SJCRH30 (cell line): ENCODE data around the gene TBC1D22A. TPM values are rescaled to one million over a fixed set of nuclear protein-coding genes. Genes with fewer than 3 reads are reported as not detected.

Experiments used
- DNase-seq, 2 experiments: peaks; one replicate each; pipeline ENCODE4 v3.0.0-alpha.2; 2015 to 2020
- H3K27ac ChIP-seq: fragments of 250-450 bp; sonication (Bioruptor Pico); 2 replicates; pipeline ENCODE4 v1.5.1; 2020; ENCODE audit warnings: mild to moderate bottlenecking, moderate library complexity
- H3K27me3 ChIP-seq: fragments of 250-450 bp; sonication (Bioruptor Pico); 2 replicates; pipeline ENCODE4 v1.5.1; 2020; ENCODE audit warnings: mild to moderate bottlenecking, moderate library complexity
- H3K36me3 ChIP-seq: fragments of 250-450 bp; sonication (Bioruptor Pico); 2 replicates; pipeline ENCODE4 v1.5.1; 2020; ENCODE audit warnings: mild to moderate bottlenecking, moderate library complexity
- H3K4me1 ChIP-seq: fragments of 250-450 bp; sonication (Bioruptor Pico); 2 replicates; pipeline ENCODE4 v1.5.1; 2020; ENCODE audit warnings: mild to moderate bottlenecking, moderate library complexity
- H3K4me3 ChIP-seq: fragments of 250-450 bp; sonication (Bioruptor Pico); 2 replicates; pipeline ENCODE4 v1.5.1; 2020; ENCODE audit warnings: mild to moderate bottlenecking, moderate library complexity
- H3K9me3 ChIP-seq: fragments of 250-450 bp; sonication (Bioruptor Pico); replicated peaks from 2 replicates; pipeline ENCODE4 v1.5.1; 2020; ENCODE audit warnings: mild to moderate bottlenecking, moderate library complexity
- total RNA-seq: library from RNA; depleted of rRNA; stranded (reverse); fragments of >200 nt; shearing (Covaris generic); gene quantifications from 2 replicates; pipeline ENCODE4 v1.2.3, GENCODE V29; 2014

TBC1D22A gene
- total RNA-seq, 1 experiment from 2014 or later: 8.9 TPM

GRCh38 chr22:47102081-47102480 lies 339.6 kb downstream of the TBC1D22A start:
- Histone ChIP-seq H3K9me3 (no peaks in the 10 kb centered on the region), H3K27me3 (no peaks in the 10 kb centered on the region), H3K36me3 (no peaks in the 10 kb centered on the region), H3K4me1 (no peaks in the 10 kb centered on the region), H3K4me3 (no peak overlapping the region), H3K27ac (no peak overlapping the region)
- no peak for DNase-seq

- Histone ChIP-seq H3K27ac (no peak overlapping the region), H3K4me1 (no peaks in the 10 kb centered on the region), H3K9me3 (no peaks in the 10 kb centered on the region), H3K36me3 (no peaks in the 10 kb centered on the region), H3K4me3 (no peak overlapping the region), H3K27me3 (no peaks in the 10 kb centered on the region)
- DNase-seq: no peak
Observed at GRCh38 chr22:47102648-47103047, 340.2 kb downstream of the TBC1D22A start.

- Histone ChIP-seq H3K36me3 (no peaks in the 10 kb centered on the region), H3K4me1 (no peaks in the 10 kb centered on the region), H3K27ac (no peak overlapping the region), H3K9me3 (no peaks in the 10 kb centered on the region), H3K4me3 (no peak overlapping the region), H3K27me3 (no peaks in the 10 kb centered on the region)
- no peak for DNase-seq
Observed at GRCh38 chr22:47105085-47105484, 342.6 kb downstream of the TBC1D22A start.

- H3K27ac ChIP-seq: no peak overlapping the region
- no peak overlapping the region for H3K4me3 ChIP-seq
- H3K36me3 ChIP-seq: no peaks in the 10 kb centered on the region
- H3K27me3 ChIP-seq: no peaks in the 10 kb centered on the region
- H3K9me3 ChIP-seq: no peaks in the 10 kb centered on the region
- no peaks in the 10 kb centered on the region for H3K4me1 ChIP-seq
- no peak for DNase-seq
Observed at GRCh38 chr22:47106806-47107205, 344.4 kb downstream of the TBC1D22A start.

GRCh38 chr22:47107431-47107830 lies 345.0 kb downstream of the TBC1D22A start:
- no peak for DNase-seq
- H3K27ac ChIP-seq: no peak overlapping the region
- H3K27me3 ChIP-seq: no peaks in the 10 kb centered on the region
- no peak overlapping the region for H3K4me3 ChIP-seq
- no peaks in the 10 kb centered on the region for H3K4me1 ChIP-seq
- H3K36me3 ChIP-seq: no peaks in the 10 kb centered on the region
- H3K9me3 ChIP-seq: no peaks in the 10 kb centered on the region

- Histone ChIP-seq H3K4me1 (no peaks in the 10 kb centered on the region), H3K9me3 (no peaks in the 10 kb centered on the region), H3K4me3 (no peak overlapping the region), H3K36me3 (no peaks in the 10 kb centered on the region), H3K27ac (no peak overlapping the region), H3K27me3 (no peaks in the 10 kb centered on the region)
- no peak for DNase-seq
Observed at GRCh38 chr22:47110817-47111443, 348.5 kb downstream of the TBC1D22A start.

- Histone ChIP-seq H3K9me3 (no peaks in the 10 kb centered on the region), H3K27ac (no peak overlapping the region), H3K36me3 (no peaks in the 10 kb centered on the region), H3K4me1 (no peaks in the 10 kb centered on the region), H3K4me3 (no peak overlapping the region), H3K27me3 (no peaks in the 10 kb centered on the region)
- DNase-seq: no peak
Observed at GRCh38 chr22:47111626-47112581, 349.5 kb downstream of the TBC1D22A start.

- Histone ChIP-seq H3K27ac (no peak overlapping the region), H3K4me3 (no peak overlapping the region), H3K27me3 (no peaks in the 10 kb centered on the region), H3K9me3 (no peaks in the 10 kb centered on the region), H3K4me1 (no peaks in the 10 kb centered on the region), H3K36me3 (no peaks in the 10 kb centered on the region)
- DNase-seq: no peak
Observed at GRCh38 chr22:47112582-47112965, 350.1 kb downstream of the TBC1D22A start.

- no peak for DNase-seq
- no peaks in the 10 kb centered on the region for H3K36me3 ChIP-seq
- no peaks in the 10 kb centered on the region for H3K9me3 ChIP-seq
- H3K4me3 ChIP-seq: no peak overlapping the region
- H3K4me1 ChIP-seq: no peaks in the 10 kb centered on the region
- H3K27ac ChIP-seq: no peak overlapping the region
- no peaks in the 10 kb centered on the region for H3K27me3 ChIP-seq
Observed at GRCh38 chr22:47112994-47113852, 350.8 kb downstream of the TBC1D22A start.

GRCh38 chr22:47113853-47114415 lies 351.5 kb downstream of the TBC1D22A start:
- Histone ChIP-seq H3K9me3 (no peaks in the 10 kb centered on the region), H3K27me3 (no peaks in the 10 kb centered on the region), H3K36me3 (no peaks in the 10 kb centered on the region), H3K4me3 (no peak overlapping the region), H3K27ac (no peak overlapping the region), H3K4me1 (no peaks in the 10 kb centered on the region)
- DNase-seq: no peak

- H3K36me3 ChIP-seq: no peaks in the 10 kb centered on the region
- H3K27me3 ChIP-seq: no peaks in the 10 kb centered on the region
- no peaks in the 10 kb centered on the region for H3K9me3 ChIP-seq
- no peak overlapping the region for H3K4me3 ChIP-seq
- no peak for DNase-seq
- H3K4me1 ChIP-seq: no peaks in the 10 kb centered on the region
- no peak overlapping the region for H3K27ac ChIP-seq
Observed at GRCh38 chr22:47114813-47115517, 352.5 kb downstream of the TBC1D22A start.

- DNase-seq: no peak
- no peaks in the 10 kb centered on the region for H3K9me3 ChIP-seq
- H3K36me3 ChIP-seq: no peaks in the 10 kb centered on the region
- no peaks in the 10 kb centered on the region for H3K4me1 ChIP-seq
- no peak overlapping the region for H3K4me3 ChIP-seq
- no peaks in the 10 kb centered on the region for H3K27me3 ChIP-seq
- no peak overlapping the region for H3K27ac ChIP-seq
Observed at GRCh38 chr22:47115518-47115890, 353.1 kb downstream of the TBC1D22A start.

GRCh38 chr22:47115921-47116320 lies 353.5 kb downstream of the TBC1D22A start:
- H3K4me1 ChIP-seq: no peaks in the 10 kb centered on the region
- H3K9me3 ChIP-seq: no peaks in the 10 kb centered on the region
- H3K27me3 ChIP-seq: no peaks in the 10 kb centered on the region
- no peak overlapping the region for H3K27ac ChIP-seq
- no peak for DNase-seq
- H3K36me3 ChIP-seq: no peaks in the 10 kb centered on the region
- no peak overlapping the region for H3K4me3 ChIP-seq
